Right renal pelvis (tissue), 4 donors: ENCODE data around the gene IKZF5. TPM values are rescaled to one million over a fixed set of nuclear protein-coding genes. Genes with fewer than 3 reads are reported as not detected.

Experiments
- DNase-seq, 4 donors: peaks; one replicate each; pipeline ENCODE4 v3.0.0-alpha.2; 2013; ENCODE audit warnings: low read depth in 4 of 4, low spot score in 3 of 4, missing footprints in 1 of 4
- polyA plus RNA-seq, 4 donors: library from polyadenylated mRNA; unstranded; fragments of 120-200 nt; gene quantifications; one replicate each; pipeline ENCODE4 v1.2.1, GENCODE V29; 2013; ENCODE audit not compliant: insufficient read length in 4 of 4

Gene IKZF5
- polyA plus RNA-seq, 4 donors, result 18.6 to 27.5 (median 25.2) TPM

- DNase-seq, result no peak
Measured at GRCh38 chr10:123017421-123018165, 9.0 kb upstream of the IKZF5 start.

GRCh38 chr10:123016228-123016627 lies 7.6 kb upstream of the IKZF5 start:
- no peak for DNase-seq

- DNase-seq, result no peak
Measured at GRCh38 chr10:123014772-123015171, 6.2 kb upstream of the IKZF5 start.

GRCh38 chr10:123013456-123014419 lies 5.1 kb upstream of the IKZF5 start:
- no peak for DNase-seq

GRCh38 chr10:123011987-123012386 lies 3.4 kb upstream of the IKZF5 start:
- DNase-seq, result no peak

DNA sequence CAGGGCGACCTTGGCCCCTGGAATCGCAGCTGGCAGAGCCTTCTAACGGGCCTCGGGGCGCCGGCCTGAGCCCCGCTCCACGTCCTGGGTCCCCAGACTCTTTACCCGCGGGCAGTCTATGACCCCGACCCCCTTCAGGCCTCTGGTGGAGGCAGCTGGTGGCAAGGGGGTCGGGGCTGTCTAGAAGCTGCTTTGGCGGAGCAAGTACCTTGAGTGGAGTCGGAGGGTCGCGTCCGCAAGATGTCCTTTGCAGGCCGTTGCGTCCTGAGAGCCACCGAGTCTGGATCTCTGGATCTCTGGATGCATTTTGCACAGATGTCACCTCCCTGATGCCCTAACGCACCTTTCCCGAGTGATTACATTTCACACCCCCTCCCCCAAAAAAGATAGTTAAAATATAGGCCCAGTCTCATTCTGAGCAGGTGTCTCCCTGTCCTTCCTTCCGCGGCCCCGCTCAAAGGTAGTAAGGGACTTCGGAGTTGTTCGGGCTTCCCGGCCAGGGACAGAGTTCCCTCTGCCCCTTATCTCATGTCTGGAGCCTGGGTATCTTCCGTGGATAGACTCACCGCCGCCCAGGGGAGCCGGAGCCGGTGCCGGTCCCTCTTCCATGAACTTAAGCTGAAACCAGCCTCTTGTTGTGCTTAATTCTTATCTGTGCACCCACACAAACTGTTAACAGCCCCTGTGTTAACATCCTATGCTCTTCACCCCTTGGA lies 668 bp upstream of the IKZF5 start:
- DNase-seq, result no peak

GRCh38 chr10:123007558-123008354 lies 839 bp downstream of the IKZF5 start:
- DNase-seq, result peak in 2 of 4 donors; percentile 26 to 35

DNA sequence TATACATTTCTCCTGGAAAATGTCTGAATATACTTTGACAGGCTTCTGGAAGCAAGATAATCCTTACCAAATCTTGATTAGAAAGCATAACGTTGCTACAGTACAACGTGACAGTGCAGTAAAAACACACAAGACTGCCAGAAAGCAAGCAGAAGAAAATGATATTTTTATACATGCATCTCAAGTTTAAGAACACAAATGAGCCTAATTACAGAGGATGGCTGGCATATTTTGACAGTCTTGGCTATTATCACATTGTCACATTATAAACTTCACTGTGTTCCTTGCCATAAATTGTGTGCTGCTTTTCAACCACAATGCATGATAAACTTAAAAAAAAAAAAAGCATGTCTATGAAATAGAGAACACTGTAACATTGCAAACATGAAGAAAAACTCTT lies 4.3 kb downstream of the IKZF5 start:
- no peak for DNase-seq

DNA sequence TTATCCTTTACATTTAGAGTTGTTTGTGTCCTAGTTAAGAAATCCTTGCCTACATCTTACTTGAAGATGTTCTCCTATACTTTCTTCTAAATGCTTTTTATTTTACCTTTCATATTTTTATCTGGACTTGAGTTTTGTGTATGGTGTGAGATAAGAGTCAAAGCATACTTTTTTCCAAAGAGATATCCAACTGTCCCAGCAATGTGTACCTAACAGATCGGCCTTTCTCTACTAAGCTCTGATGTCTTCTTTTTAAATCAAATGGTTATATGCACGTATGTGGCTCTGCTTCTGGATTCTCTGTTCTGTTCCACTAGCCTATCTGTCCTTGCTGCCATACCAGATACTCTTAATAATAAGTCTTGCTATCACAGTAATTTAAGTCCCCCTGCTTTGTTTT lies 7.2 kb downstream of the IKZF5 start:
- DNase-seq, result no peak

GRCh38 chr10:123000155-123000554 lies 8.4 kb downstream of the IKZF5 start:
- DNase-seq, result no peak

DNA sequence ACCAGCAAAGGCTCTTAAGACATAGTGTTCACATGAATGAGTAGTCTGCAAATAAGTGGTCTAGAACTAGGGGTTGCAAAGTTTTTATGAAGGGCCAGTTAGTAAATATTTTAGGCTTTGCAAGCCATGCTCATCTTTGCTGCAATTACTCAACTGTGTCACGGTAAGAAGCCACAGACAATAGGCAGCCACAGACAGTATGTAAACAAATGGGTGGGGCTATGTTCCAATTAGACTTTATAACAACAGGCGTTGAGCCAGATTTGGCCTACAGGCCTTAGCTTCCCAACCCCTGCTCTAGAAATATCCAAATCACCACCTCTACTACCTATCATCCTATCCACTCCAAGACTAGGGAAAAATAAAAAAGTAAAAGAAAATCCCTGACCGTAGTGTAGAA lies 9.2 kb downstream of the IKZF5 start:
- no peak for DNase-seq

DNA sequence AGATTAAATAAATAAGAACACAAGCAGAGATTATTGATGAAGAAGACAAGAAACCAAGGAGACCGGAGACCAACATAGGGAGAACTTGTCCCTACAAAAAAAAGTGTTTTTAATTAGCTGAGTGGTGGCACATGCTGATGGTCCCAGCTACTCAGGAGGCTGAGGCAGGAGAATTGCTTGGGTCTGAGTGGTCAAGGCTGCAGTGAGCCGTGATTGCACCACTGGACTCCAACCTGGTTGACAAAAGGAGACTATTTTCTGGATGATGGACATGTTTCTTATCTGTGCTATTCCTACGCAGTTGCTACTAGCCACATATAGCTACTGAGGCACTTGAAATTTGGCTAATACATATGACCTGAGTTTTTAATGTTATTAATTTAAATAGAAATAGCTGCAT lies 9.7 kb downstream of the IKZF5 start:
- no peak for DNase-seq

- no peak for DNase-seq
Measured at GRCh38 chr10:122998360-122998917, 10.2 kb downstream of the IKZF5 start.

GRCh38 chr10:122997864-122998263 lies 10.7 kb downstream of the IKZF5 start:
- DNase-seq, result no peak

- DNase-seq, result no peak
Measured at GRCh38 chr10:122995936-122996335, 12.7 kb downstream of the IKZF5 start.

DNA sequence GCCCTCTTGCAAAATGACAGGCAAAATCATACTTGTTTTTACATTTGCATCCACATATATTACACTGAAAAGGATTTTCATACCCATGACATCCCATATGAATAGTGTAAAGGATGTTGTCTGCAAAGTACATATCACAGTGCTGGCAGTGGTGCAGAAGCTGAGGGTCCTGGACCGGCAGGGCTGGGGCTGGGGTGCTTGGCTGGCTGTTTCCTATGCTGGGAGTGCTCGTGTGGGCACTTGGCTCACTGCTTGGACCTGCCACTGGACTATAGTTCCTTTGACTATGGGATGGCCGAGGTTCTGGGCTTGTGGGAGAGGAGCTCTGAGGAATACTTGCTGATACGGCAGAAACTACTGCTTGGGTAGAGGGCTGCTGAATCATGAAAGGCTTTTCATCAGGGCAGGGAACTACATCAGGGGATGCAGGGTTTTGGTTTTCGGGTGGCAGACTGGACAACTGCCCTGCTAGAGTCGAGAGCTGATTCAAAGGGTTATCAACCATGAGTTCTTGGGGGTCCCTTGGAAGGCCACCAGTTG lies 14.7 kb downstream of the IKZF5 start:
- DNase-seq, result no peak

- no peak for DNase-seq
Measured at GRCh38 chr10:122992031-122992585, 16.5 kb downstream of the IKZF5 start.

DNA sequence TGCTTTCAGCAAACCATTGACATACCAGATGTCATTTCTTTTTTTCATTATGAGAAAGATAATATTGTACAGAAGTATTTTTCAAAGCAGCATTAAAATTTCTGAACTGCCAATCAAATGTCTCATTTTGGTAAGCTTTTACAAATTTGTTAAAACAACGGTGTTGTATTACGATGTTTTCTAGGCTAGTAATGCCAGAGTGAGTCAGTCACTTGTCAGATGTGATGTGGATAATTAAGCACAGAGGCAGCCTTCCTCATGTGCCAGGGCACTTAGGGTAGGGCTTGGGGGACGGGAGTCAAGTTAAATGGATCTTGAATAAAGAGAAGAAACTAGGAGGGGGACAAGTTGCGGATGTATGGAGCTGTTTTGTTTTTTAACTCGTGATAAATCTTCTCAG lies 18.3 kb downstream of the IKZF5 start:
- no peak for DNase-seq

DNA sequence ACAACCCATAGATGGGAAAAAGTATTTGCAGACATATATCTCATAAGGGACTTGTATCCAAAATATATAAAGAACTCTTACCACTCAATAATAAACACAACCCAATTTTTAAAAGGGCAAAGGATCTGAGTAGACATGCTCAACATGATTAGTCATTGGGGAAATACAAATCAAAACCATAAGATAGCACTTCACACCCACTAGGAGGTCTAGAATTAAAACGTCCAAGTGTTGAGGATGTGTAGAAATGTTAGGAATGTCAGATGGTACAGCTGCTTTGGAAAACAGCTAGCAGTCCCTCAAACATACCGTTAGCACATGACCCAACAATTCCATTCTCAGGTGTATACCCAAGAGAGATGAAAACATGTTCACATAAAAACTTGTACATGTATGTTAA lies 20.1 kb downstream of the IKZF5 start:
- DNase-seq, result no peak
